MV-4-11 (cell line): ENCODE results near the gene SNUPN.

ENCODE experiments used
- DNase-seq: peaks from one replicate; lab custom pipeline; 2025; lab: John Stamatoyannopoulos, UW

Gene SNUPN

GRCh38 chr15:75625542-75626347, at the start of gene SNUPN:
TSS of gene SNUPN (minus strand) at chr15:75625725. CDS start at chr15:75621051, 4,674 bp downstream.
- DNase-seq, result peak; percentile 92

GRCh38 chr15:75674366-75674765, 48.8 kb upstream of the SNUPN start:
- DNase-seq, result no peak

GRCh38 chr15:75673426-75674235, 48.1 kb upstream of the SNUPN start:
- no peak for DNase-seq

GRCh38 chr15:75672646-75673425, 47.3 kb upstream of the SNUPN start:
- DNase-seq, result no peak

DNA sequence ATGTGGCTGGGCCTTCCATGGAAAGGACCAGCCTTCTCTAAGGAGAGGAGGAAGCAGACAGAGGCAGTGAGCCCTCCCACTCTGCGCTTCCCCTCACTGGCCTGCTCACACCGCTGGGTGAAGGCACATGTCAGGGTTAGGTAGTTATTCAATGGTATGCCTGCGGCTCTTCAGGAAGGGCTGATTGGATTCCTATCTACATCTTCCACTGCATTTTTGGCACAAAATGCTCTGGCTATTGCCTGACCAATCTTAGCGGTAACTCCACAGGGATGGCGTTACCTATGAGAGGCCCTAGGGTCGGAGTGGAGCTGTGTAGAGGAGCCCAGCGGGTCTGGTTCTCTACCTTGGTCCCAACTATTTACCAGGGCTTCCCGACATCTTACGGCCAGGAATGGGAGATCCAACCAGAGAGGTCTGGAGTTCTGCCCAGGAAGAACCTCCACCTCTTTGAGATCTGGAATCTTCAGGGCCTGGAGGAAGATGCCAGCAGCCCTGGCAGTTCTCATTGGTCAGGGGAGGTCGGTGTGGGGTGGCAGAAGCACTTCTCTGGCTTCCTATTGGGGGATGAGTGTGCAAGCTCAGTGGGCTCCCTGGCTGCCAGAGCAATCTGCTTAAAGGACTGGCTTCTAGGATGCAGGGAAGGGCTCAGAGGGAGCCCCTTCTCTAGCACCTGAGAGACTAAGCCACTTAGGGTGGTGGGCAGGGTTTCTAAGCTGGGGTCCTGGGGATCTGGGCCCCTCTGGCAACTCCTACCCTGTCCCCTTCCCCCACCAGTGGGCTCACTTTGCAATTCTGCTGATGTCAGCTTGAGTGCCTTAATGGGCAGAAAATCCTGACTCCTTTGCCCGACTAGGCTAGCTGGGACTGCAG, 46.4 kb upstream of the SNUPN start:
- no peak for DNase-seq

DNA sequence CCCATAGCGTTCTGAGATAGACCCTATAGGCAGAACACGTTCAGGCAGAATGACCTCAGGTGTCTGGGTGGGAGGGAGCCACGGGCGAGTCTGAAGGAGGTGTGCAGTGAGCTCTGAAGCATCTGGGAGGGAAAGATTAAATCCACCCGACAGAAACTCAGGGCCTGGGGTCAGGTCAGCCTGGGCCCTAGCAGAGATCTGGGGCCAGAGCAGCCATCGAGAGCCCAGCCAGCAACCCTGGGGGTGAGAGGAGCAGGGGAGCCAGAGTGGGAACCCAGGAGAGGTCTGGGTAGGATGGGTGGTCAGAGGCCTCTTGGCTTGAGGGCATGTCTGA, 44.3 kb upstream of the SNUPN start:
- DNase-seq, result no peak

DNA sequence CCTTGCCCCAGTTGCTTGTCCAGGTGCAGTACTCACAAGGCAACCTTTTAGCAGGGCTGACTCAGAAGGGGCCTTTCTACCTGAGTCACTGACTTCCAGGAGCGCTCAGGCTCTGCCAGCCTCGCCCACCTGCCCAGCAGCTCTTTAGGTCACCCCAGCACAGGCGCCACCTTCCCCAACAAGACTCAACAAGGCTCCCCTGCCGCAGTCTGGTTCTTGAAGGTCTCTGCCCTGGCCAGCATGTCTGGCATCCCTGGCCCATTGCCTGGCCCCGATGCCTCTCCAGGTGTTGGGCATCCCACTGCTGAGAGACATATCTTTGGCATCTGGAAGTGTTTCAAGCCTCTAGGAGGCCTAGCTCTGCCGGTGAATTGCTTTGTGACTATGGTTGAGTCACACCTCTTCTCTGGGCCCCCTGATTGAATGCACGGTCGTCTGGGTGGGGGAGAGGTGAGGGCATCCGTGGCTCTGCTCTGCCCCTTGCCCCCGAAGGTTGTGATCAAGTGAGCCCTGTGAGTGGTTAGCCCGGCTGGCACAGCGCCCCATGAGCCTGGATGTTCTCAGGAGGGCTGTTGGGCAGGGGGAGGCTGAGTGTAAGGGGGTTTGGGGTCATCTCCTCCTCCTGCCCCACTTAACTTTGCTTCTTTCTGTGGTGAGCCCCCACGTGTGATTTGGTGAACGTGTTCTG, 43.8 kb upstream of the SNUPN start:
- no peak for DNase-seq

GRCh38 chr15:75666823-75667501, 41.4 kb upstream of the SNUPN start:
- DNase-seq, result peak; percentile 52

- no peak for DNase-seq
Observed at GRCh38 chr15:75663931-75664421, 38.5 kb upstream of the SNUPN start.

DNA sequence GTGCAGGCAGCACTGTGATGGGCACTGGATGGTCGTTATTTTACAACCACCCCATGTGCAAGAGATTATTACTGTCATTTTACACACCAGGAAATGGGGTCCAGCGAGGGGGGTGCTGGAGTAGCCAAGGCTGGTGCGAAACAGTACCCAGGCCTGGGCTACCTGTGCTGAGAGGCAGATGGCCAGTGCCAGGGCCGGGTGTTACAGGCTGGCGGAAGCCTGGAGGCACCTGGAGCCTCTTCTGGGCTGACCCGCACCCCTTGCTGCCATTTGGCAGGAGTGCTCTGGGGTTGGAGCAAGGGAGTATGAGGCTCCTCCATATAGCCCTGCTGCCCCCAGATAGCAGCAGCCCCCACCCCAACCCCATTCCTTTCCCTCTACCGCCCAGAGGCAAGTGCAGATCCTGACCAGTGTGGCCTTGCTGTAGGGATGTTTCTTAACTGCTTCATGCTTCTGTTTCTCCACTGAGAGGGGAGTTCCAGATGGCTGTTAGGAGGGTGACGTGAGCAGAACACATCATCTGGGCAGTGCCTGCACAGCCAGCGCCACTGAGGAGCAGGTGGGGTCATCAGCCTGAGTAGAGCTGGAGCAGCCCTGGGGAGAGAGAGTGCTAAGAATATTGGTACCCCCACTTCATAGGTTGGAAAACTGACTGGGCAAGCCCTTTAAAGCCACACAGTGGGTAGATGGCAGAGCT, 37.4 kb upstream of the SNUPN start:
- DNase-seq, result no peak

- no peak for DNase-seq
Observed at GRCh38 chr15:75661756-75662140, 36.2 kb upstream of the SNUPN start.

DNA sequence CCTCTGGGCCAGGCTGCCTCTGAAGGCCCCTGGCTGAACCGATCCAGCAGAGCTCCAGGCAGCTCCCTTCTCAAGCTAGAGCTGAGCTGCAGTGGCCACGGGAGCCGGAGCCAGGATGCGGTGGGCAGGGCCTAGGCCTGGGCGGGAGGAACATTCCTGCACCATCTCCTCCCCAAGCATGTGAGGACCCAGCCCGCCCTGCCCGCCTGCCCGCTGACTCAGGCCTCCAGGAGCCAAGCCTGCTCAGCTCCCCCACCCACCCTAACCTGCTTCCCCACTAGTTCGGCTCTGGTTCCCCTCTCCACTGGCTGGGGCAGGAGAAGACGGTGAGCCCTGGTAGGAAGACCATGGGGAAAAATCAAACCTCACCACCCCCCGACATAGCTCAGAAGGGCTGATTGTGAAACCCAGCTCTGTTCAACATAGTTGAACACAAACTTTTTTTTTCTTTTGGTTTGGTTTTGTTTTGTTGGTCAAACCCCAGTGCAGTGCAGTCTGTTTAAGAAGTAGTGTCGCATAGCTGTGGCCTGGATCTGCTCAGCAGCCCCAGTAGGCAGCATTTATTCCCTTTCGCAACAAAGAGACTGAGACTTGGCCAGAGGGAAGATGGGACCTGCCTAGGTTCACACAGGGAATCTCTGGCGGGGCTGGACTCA, 35.7 kb upstream of the SNUPN start:
- DNase-seq, result peak; percentile 80

DNA sequence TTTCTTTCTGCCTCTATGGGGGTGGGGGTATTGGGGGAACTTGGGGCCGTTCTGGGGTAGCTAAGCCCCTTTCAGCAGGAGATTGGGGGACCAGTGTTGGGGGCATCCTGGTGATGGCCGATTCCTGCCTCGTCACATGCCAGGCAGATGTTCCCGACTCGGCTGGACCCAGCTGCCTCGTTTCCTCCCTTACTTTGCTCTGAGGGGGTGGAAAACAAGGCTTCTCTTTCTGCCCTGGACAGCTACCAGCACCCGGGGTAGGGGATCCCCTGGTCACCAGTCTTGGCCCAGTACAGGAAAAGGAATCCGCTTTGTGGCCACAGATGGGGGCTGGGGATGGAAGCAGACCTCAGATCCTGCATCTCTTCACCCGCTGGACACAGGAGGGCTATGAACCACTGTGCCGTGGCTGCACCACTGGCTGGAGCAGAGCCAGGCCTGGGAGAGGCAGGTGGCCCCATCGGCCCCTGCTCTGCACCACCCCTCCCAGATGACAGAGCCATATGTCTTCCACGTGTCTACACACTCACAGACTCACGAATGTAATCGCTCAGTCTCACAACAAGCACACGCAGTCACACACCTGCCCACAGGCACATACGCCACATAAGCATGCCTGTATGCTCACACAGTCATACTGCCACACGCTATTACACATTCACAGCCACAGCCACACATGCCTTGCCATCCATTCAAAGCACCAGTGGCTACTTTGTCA, 34.6 kb upstream of the SNUPN start:
- DNase-seq, result no peak

GRCh38 chr15:75659141-75659771, 33.7 kb upstream of the SNUPN start:
- DNase-seq, result no peak

GRCh38 chr15:75656813-75657212, 31.3 kb upstream of the SNUPN start:
- no peak for DNase-seq

- DNase-seq, result no peak
Observed at GRCh38 chr15:75656331-75656730, 30.8 kb upstream of the SNUPN start.

- no peak for DNase-seq
Observed at GRCh38 chr15:75655931-75656330, 30.4 kb upstream of the SNUPN start.
